HFF-Myc (cell line): ENCODE measurements around the gene MFSD11.
"Not testable (repeated sequence)": the region's sequence is repeated elsewhere in the genome, so short reads cannot be mapped to it uniquely, and the experiment has no call there.

Source experiments
- DNase-seq: peaks from one replicate; pipeline ENCODE4 v3.0.0-alpha.2; 2011; ENCODE audit warnings: low read depth; ENCODE audit errors: extremely low read depth
- H3K4me3 ChIP-seq: replicated peaks from 2 replicates; pipeline ENCODE4 v1.5.1; 2011; ENCODE audit warnings: low read depth, mild to moderate bottlenecking, control low read depth, low read length
- TF ChIP-seq, protein P1 (sequence below): IDR thresholded peaks from 2 replicates; pipeline ENCODE4 v1.5.1; 2012; ENCODE audit warnings: mild to moderate bottlenecking, low read depth, low read length, control low read depth; ENCODE audit errors: missing control alignments

The MFSD11 gene

DNA sequence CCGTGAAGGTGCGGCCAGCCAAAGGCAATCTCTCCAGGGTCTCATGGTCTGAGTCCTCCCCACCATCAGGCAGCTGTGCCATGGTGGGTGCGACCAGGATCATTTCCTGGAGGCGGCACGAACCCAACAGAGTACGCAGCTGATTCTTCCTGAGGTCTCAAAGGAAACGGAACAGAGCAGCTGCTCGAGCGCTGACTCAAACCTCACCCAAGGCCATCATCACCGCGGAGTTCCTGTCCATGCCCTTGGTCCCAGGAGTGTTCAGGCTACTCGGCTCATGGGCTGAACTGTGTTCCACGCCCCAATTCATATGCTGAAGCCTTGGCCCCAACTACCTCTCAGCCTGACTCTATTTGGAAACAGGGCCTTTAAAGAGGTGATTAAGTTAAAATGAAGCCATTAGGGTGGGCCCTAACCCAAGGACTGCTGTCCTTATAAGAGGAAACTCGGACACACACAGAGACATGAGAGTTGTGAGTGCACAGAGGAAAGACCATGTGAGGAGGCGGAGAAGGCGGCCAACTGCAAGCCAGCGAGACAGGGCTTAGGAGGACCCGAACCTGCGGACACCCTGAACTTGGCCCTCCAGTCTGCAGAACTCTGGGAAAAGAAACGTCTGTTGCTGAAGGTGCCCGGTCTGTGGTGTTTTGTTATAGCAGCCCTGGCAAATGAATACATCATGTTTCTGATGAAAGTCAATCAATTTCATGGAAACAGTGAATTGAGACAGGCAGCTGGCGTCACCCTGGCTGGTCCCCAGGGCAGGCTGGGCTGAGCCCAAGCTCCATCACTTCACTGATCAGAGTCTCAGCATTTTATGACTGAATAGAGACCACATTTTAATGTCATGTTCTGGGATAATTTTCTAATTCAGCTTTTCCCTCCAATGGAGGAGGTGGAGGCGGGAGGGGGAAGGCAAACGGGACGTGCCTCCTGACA, 40.9 kb upstream of the MFSD11 start:
- DNase-seq = no peak
- no peak overlapping the region for H3K4me3 ChIP-seq
- TF ChIP-seq, protein P1, sequence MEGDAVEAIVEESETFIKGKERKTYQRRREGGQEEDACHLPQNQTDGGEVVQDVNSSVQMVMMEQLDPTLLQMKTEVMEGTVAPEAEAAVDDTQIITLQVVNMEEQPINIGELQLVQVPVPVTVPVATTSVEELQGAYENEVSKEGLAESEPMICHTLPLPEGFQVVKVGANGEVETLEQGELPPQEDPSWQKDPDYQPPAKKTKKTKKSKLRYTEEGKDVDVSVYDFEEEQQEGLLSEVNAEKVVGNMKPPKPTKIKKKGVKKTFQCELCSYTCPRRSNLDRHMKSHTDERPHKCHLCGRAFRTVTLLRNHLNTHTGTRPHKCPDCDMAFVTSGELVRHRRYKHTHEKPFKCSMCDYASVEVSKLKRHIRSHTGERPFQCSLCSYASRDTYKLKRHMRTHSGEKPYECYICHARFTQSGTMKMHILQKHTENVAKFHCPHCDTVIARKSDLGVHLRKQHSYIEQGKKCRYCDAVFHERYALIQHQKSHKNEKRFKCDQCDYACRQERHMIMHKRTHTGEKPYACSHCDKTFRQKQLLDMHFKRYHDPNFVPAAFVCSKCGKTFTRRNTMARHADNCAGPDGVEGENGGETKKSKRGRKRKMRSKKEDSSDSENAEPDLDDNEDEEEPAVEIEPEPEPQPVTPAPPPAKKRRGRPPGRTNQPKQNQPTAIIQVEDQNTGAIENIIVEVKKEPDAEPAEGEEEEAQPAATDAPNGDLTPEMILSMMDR = no peak

DNA sequence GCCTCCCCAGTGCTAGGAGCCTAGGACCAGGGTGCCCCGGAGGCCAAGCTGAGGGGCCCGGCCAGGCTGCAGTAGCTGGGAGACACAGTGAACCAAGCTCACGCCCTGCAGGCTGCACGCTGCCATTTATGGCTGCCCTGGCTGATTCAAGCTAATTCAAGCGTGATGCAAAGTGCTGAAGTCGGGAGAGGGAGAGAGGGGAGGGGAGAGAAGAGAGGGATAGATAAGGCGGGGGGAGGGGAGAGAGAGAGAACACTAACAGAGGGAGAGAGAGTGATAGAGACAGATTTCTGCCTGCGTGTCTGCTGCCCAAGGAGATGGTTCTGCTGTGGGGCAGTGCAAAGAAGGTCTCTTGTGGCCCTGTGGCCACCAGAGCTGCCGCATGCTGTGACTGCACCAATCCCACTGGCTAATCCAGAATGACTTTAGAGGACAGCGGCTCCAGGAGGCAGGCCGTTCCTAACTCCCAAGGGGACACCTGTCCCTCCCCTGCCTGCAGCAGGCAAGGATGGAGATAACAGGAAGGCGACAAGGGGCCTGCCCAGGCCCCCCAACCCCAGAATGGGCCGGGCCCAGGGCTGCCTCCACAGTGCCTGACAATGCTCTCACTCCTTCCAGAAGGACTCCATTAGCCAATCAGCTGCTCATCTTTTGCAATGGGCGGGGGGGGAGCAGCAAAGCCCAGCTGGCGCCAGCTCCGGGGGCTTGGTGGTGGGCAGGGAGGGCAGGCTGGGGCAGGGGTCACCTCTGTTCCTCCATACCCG, 40.0 kb upstream of the MFSD11 start:
- no peak overlapping the region for H3K4me3 ChIP-seq
- TF ChIP-seq, protein P1 = no peak
- DNase-seq = no peak

DNA sequence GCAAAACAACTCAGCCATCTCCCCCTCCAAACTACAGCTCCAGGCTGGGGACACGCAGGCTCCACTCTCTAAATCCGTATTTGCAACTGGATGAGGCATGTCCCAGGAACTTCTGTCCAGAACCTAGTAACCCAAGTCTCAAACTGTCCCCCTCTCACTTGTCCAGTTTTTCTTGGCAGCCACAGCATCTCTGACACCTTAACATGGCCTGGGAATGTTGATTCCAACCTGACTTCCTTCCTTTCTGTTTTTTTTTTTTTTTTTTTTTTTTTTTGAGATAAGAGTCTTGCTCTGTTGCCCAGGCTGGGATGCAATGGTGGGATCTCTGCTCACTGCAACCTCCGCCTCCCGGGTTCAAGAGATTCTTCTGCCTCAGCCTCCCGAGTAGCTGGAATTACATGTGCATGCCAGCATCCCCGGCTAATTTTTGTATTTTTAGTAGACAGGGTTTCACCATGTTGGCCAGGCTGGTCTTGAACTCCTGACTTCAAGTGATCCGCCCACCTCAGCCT, 39.4 kb upstream of the MFSD11 start:
- not testable (repeated sequence) for H3K4me3 ChIP-seq, DNase-seq

DNA sequence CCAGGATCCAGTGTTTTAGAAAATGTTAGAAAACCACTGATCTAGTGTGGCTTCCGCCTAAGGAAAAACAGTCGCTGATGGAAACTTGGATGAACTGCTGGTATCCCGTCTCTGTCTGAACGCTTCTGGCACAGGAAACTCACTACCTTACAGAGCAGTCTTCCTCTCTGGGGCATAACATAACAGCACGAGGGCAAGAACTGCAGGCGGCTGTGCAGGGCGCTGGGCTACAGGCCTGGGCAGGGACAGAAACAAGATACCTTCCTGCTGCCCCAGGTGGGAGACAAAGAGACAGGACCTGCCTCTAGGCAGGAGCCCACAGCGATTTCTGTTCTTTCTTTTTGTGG, 37.7 kb upstream of the MFSD11 start:
- TF ChIP-seq, protein P1 = no peak
- peak overlapping the region; percentile 37 for H3K4me3 ChIP-seq
- no peak for DNase-seq

DNA sequence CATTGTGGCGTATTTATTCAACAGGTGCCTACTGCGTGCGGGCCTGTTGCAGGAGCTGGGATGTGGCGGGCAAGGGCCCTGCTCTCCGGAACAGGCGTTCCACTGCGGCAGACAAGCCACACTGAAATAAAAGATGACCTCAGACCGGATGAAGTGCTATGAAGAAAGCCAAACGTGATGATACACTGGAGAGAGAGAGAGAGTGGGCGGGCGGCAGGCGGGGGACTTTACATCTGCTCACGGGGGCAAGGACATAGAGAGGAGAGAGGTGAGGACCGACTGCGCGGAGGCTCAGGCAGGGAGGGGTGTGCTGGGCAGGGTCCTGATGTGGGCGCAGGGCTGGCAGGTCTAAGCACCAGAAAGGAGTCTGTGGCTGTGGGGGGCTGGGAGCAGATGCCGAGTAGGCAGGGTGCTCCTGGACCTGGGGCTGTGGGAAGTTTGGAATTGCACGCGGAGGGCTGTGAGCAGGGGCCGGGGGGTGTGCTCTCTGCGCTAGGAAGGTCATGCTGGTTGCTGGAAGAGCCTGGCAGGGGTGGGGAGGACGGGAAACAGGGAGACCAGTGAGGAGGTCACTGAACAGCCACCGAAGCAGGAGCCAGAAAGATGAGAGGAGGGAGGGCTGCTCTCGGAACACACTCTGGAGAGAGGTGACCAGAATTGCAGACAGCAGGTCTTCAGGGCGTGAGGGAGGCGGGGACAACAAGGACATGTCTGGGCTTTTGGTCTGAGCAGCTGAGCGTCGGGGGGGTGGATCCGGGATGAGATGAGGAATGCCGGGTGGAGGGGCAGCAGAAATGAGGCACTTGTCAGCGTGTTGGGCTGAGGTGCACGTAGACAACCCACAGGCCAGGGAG, 37.1 kb upstream of the MFSD11 start:
- peak overlapping the region; percentile 37 for H3K4me3 ChIP-seq
- DNase-seq = peak; percentile 48
- TF ChIP-seq, protein P1 = no peak

DNA sequence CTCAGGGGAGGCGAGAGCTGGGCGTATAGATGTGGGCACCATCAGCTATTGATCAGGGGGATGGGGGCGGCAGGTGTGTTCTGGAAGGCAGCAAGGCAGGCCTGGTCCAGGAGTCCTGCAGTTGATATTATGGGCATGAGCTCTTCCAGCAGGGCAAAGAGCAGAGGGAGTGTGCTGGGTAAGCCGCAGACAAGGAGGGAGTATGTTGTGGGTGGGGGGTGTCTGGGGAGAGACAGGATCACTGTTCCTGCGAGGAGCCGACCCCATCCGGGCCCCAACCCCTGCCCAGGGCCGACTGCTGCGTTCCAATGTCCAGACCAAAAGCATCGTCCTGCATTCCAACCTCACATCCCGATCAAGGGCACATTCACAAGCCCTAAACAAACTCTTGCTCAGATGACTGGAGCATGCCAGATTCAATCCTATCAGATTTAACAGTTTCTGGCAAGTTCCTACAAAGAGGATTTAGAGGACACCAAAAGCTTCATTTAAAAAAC, 36.4 kb upstream of the MFSD11 start:
- TF ChIP-seq, protein P1 = no peak
- peak overlapping the region; percentile 37 for H3K4me3 ChIP-seq
- no peak for DNase-seq
